ENCODE results near the gene PAFAH2. TPM values are rescaled to one million over a fixed set of nuclear protein-coding genes. Genes with fewer than 3 reads are reported as not detected.

The PAFAH2 gene
- total RNA-seq, 3 donors from 2014 or later (not counting 1 experiment from before 2014, with no cell fraction given) = 39.0 to 95.1 (median 68.6) TPM

DNA sequence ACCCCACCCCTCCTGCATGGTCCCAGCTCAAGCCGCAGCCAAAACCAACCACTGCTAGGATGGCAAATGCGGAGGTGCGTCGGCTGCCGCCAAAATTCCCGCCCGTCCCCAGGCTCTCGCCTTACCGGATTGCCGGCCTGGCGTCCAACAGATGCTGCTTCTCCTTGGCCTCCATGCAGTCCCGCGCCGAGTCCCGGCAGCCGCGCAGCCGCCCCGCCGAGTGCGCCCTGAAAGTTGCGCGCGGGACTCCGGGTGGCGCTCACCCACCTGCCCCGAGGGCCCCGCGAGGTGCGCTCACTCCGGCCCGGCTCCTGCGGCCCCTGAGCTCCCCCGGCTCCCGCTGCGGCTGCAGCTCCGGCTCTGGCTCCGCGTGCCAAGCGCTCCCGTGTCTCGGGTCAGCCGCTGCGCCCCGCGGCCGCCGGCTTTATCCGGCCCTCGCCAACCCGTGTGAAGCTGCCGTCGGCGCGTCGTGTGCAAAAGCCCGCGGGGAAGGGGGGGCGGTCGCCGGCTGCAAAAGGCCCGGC, 47.9 kb upstream of the PAFAH2 start, which contains the start of gene SLC30A2:
SLC30A2 (minus strand) TSS at position 397 of the 524 bp plus-strand sequence; CDS start at position 175, 222 bp downstream.
- Mint-ChIP-seq H3K4me1 (no peaks in the 10 kb centered on the region), H3K27me3 (ENCODE audit: low read depth in 2 of 2) (peaks cover 37 to 46% of the 10 kb centered on the region in 2 donors), H3K4me3 (no peak within 1 kb of the TSS), H3K36me3 (no peaks in the 10 kb centered on the region), H3K9me3 (no peaks in the 10 kb centered on the region), H3K27ac (no peak within 1 kb of the TSS)
- ATAC-seq (no peak), DNase-seq (no peak)
- Histone ChIP-seq H3K4me3 (ENCODE audit: low read length) (no peak within 1 kb of the TSS), H3K27me3 (ENCODE audit: control insufficient read depth, insufficient read depth, low read length) (peaks cover 23% of the 10 kb centered on the region), H3K4me1 (ENCODE audit: control insufficient read depth, insufficient read depth, low read length) (no peaks in the 10 kb centered on the region), H3K9me3 (ENCODE audit: control insufficient read depth, insufficient read depth, low read length) (no peaks in the 10 kb centered on the region), H3K27ac (ENCODE audit: low read length) (no peak within 1 kb of the TSS), H3K36me3 (ENCODE audit: control insufficient read depth, insufficient read depth, low read length) (no peaks in the 10 kb centered on the region)
- intact Hi-C loops (cut with micrococcal nuclease) = no loop called here
- WGBS (ENCODE audit: insufficient coverage) = 1% methylated on average over 62 of the region's 62 CpGs
- no peak for TF ChIP-seq CTCF (IDR thresholded peaks at IDR 0.05)

DNA sequence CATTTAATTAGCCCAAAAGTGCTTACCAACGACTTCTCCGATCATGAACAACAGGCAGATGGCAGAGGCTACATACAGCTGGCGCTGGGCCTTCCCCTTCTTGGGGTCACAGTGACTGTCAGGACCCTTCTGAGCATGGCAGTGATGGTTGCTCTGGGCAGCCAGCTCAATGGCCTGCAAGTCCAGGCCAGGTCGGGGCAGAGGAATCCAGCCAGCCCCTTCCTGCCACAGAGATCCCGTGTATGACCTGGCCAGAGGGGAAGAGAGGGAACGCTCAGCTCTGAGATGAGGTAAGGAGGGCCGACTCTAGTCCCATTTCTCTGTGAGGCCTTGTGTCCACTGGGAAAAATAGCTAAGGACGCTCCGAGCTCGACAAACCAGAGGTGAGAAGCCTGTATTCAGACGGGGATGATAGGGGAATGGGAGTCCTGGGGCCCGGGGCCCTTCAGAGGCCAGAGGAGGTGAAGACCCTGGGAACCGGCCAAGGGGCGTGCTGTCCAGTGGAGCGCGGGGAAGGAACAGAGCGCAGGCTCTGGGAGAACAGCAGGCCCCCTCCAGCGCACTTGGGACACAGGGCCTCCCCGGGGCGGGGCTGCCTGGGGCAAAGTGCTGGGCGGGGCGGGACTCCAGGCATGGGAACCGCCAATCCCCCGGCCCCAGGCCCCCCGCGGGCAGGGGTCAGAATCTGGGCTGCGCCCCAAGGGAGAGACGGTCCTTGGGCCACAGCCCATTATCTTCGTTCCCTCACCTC, 47.3 kb upstream of the PAFAH2 start:
- peaks cover 23% of the 10 kb centered on the region for H3K27me3 ChIP-seq (ENCODE audit: control insufficient read depth, insufficient read depth, low read length)
- no peaks in the 10 kb centered on the region for H3K9me3 Mint-ChIP-seq

DNA sequence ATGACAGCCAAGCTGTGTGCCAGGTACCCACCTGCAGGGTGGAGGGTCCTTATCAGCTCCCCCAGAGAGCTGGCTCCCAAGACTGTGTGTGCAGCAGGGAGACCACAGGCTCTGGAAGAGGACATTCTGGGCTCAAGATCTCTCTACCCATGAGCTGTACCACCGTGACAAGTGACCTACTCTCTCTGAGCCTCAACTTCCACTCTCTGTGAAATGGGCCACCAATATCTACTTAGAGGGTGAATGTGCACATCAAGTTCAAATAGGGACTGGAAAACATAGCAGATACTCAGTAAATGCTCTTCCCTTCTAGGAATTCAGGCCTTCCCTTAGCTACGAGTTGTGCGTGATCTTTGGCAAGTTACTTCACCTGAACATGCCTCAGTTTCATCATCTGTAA, 46.6 kb upstream of the PAFAH2 start:
- Mint-ChIP-seq H3K27me3 (ENCODE audit: low read depth in 2 of 2) (peaks cover 30 to 32% of the 10 kb centered on the region in 2 donors), H3K4me3 (no peak overlapping the region), H3K36me3 (no peaks in the 10 kb centered on the region), H3K9me3 (no peaks in the 10 kb centered on the region), H3K4me1 (no peaks in the 10 kb centered on the region), H3K27ac (no peak overlapping the region)
- no peaks in the 10 kb centered on the region for H3K36me3 ChIP-seq (ENCODE audit: control insufficient read depth, insufficient read depth, low read length)
- H3K27ac ChIP-seq (ENCODE audit: low read length) = no peak overlapping the region
- no peak for TF ChIP-seq CTCF (IDR thresholded peaks at IDR 0.05)
- no peak overlapping the region for H3K4me3 ChIP-seq (ENCODE audit: low read length)
- peaks cover 23% of the 10 kb centered on the region for H3K27me3 ChIP-seq (ENCODE audit: control insufficient read depth, insufficient read depth, low read length)
- WGBS (ENCODE audit: insufficient coverage) = 83% methylated on average over 3 of the region's 3 CpGs
- no peaks in the 10 kb centered on the region for H3K4me1 ChIP-seq (ENCODE audit: control insufficient read depth, insufficient read depth, low read length)
- ATAC-seq (no peak), DNase-seq (no peak)
- intact Hi-C loops (cut with micrococcal nuclease) = no loop called here
- H3K9me3 ChIP-seq (ENCODE audit: control insufficient read depth, insufficient read depth, low read length) = no peaks in the 10 kb centered on the region

More for the DNA sequence above, 47.3 kb upstream of the PAFAH2 start:
- Mint-ChIP-seq H3K27me3 (ENCODE audit: low read depth in 2 of 2) (peaks cover 34 to 39% of the 10 kb centered on the region in 2 donors), H3K27ac (no peak overlapping the region), H3K4me3 (no peak overlapping the region), H3K36me3 (no peaks in the 10 kb centered on the region), H3K4me1 (no peaks in the 10 kb centered on the region)
- 36% methylated on average over 29 of the region's 29 CpGs for WGBS (ENCODE audit: insufficient coverage)
- H3K36me3 ChIP-seq (ENCODE audit: control insufficient read depth, insufficient read depth, low read length) = no peaks in the 10 kb centered on the region
- TF ChIP-seq CTCF (IDR thresholded peaks at IDR 0.05) = no peak
- H3K4me1 ChIP-seq (ENCODE audit: control insufficient read depth, insufficient read depth, low read length) = no peaks in the 10 kb centered on the region
- DNase-seq (no peak), ATAC-seq (no peak)
- H3K9me3 ChIP-seq (ENCODE audit: control insufficient read depth, insufficient read depth, low read length) = no peaks in the 10 kb centered on the region
- no peak overlapping the region for H3K4me3 ChIP-seq (ENCODE audit: low read length)
- H3K27ac ChIP-seq (ENCODE audit: low read length) = no peak overlapping the region
- intact Hi-C loops (cut with micrococcal nuclease) = no loop called here

Measured in natural killer cell (primary cell).